GM19372 (cell line): ENCODE measurements around the gene MSTN.

ENCODE experiments used
- ATAC-seq: cut with Tn5 transposase; IDR thresholded peaks from one replicate; pipeline ENCODE4 v1.9.1; 2021; ENCODE audit warnings: mild to moderate bottlenecking, low read depth, moderate library complexity; ENCODE audit not compliant: unreplicated experiment

MSTN gene

DNA sequence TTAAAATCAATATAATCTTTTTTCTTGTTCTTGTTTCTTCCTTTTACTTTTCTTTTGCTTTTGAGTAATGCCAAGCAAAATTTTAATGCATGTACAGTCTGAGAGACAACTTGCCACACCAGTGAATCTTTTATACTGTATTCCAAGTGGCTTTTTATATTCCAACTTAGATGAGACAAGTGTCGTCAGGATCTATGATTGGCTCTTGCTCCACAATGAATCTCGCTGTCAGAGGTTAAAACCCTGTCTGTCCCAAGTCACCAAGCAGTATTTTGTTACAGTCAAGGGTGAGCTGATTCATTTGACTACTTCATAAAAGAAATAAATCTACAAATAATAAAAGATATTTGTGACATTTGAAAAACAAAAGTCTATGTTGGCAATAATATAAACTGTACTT is at the start of gene MSTN:
MSTN (minus strand) TSS at position 129 of the 400 bp plus-strand sequence. CDS start 133 bp downstream, outside the sequence.
- ATAC-seq: no peak

DNA sequence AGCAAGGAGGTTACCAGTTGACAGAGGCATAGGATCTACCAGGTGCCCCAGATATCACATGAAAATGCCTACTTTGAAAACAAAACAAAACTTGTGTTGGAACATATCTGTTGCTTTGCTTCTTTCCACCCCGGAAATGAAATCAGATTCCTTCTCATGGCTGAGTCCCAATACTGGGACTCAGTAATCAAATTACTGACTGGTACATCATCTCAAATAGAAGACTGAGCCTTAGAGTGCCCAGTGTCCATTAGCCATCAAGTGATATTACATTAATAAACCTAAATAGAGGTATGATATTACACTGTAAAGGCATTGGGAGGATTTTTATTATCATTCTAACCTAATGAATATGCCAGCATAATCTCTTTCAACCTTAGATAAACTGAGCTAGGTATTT is 48.6 kb upstream of the MSTN start:
- no peak for ATAC-seq

DNA sequence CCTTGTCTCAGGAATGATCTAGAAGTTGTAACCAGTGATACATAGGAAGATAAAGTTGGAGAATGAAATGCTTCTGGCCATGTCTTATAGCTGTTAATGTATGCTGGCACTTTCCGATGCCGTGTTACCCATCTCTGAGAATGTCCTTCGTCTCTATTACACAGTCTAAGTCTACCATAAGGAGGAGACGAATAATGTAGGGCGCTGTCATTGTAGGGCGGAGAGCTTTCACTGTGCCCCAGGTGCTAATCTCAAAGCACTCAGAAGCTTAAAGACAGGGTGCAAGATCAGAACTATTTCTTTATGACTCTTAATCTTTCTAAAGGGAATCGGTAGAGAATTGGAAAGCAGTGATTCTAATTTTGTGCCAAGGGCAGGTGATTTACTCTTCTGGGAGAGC is 48.2 kb upstream of the MSTN start:
- no peak for ATAC-seq

DNA sequence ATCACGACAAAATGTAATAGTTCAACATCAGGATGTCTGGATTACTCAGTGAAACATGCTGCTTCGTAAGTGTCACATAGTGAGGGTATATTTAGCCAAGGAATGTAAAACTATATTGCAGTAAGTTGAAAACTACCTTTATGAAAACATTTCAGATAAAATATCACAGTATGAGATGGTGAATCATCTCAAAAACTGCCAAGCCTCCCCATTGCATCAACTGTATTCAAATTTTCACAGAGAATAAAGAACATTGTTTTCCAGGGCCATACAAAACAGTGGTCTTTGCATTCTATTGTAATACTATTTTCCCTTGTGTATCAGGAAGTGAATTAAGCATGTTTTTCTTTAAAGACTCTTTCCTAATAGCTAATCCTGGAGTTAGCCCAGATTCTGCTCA is 47.6 kb upstream of the MSTN start:
- ATAC-seq: no peak

DNA sequence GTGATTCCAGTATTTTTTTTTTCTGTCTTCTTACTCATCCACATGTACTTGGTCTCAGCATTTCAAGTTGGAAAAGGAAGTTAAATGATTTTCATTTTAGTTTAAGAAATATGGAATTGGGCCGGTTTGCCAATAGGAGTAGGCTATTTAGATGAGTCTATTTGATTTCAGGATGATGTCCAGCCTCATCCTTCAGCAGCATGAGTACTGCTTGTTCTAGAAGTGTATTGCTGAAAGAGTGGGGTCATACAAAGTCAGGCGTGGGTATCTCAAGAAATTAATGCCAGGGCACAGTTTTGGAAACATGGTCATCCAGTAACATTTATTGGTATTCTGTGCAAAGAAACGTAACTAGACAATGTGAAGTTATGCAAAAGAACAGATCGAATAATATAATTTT is 44.9 kb upstream of the MSTN start:
- ATAC-seq: no peak

DNA sequence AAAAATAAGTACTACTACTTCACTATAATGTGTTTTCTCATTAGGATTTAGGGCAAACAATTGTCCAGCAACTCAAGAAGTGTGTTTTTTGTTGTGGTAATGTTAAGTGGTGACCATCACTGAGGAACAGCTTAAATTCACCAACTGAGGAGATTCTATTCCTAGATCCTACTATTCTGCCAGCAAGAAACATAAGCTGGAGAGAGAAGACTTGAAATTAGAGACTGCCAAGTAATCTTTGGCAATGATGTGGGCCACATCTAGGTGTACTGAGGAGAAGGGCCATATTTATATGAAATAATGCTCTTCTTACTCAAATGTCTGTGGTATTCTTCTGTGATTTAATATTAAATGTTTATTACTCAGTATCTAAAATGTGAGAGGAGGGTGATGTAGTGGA is 44.3 kb upstream of the MSTN start:
- ATAC-seq: no peak

DNA sequence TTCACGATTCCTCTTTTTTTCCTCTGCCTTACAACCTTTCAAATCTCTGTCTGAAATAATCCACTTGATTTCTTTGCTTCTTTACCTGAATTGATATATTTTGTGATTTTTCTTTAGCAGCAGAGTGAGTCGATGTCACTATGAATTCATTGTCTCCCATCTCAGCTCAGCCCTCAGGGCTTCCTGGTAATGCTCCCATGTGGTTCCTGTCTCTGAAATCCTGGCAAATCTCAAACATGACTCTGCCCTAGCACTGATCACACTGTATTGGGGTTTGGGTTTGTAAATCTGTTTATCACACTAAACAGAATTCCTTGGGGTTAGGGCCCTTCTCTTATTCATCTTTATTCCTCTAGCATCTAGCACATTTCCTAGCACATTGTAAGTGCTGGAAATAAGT is 43.0 kb upstream of the MSTN start:
- ATAC-seq: no peak

DNA sequence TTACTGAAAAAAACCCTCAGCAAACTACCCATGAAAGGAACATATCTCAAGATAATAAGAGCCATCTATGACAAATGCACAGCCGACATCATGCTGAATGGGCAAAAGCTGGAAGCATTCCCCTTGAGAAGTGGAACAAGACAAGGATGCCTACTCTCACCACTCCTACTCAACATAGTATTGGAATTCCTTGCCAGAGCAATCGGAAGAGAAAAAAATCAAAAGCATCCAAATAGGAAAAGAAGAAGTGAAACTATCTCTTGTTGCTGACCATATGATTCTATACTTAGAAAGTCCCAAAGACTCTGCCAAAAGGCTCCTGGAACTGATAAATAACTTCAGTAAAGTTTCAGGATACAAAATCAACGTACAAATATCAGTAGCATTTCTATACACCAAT is 40.6 kb upstream of the MSTN start:
- no peak for ATAC-seq

DNA sequence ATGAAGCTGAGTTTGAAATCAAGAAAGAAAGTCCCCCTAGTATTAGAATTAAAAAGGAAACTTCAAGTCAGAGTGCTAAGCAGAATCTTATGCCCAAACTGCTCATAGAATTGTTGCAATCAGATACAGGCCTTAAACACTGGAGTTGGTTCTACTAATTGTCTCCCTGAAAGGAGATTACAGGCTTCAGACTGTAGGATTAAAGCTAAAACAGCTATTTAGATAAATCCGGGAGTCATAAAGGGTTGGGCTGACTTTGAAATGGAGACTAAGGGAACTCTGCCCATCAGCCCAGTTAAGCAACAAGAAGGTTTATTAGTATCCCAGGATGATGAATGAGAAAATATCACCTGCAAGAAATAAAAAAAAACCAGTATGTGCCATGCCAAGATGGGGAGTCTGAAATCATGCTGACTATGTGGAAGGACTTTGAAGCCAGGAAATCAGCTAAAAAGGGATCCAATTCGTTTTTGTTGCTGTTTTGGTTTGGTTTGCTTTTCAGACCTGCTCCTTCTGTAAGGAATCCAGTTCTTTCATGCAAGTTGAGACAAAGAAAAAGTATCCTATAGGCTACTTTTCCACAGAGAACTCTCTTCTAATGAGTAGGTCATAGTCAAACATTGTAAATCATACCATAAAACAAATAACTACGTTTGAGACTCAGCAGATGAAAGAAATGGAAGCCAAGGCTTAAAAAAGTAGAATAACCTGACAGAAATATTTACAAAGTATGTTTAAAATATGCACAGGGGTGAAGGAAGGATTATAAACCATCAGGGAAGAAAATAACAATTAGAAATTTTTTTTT is 37.6 kb upstream of the MSTN start:
- ATAC-seq: no peak

DNA sequence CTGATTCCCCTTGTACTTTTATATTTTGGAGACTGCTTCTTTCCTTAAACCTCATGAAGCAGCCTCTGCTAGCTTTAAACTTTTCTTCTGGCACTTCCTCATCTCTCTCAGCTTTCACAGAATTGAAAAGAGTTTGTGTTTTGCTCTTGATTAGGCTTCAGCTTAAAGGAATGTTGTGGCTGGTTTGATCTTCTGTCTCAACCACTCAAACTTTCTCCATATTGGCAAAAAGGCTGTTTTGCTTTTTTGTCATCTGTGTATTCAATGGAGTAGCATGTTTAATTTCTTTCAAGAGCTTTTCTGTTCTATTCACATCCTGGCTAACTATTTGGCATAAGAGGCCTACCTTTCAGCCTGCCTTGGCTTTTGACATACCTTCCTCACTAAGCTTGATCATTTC is 36.3 kb upstream of the MSTN start:
- ATAC-seq: no peak

DNA sequence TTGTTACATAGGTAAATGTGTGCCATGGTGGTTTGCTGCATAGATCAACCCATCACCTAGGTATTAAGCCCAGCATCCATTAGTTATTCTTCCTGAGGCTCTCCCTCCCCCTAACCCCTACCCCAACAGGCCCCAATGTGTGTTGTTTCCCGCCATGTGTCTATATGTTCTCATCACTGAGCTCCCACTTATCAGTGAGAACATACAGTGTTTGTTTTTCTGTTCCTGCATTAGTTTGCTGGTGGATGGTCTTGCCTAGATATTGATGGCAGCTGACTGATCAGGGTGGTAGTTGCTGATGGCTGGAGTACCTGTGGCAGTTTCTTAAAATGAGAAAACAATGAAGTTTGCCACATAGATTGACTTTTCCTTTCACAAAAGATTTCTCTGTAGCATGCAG is 34.6 kb upstream of the MSTN start:
- no peak for ATAC-seq

DNA sequence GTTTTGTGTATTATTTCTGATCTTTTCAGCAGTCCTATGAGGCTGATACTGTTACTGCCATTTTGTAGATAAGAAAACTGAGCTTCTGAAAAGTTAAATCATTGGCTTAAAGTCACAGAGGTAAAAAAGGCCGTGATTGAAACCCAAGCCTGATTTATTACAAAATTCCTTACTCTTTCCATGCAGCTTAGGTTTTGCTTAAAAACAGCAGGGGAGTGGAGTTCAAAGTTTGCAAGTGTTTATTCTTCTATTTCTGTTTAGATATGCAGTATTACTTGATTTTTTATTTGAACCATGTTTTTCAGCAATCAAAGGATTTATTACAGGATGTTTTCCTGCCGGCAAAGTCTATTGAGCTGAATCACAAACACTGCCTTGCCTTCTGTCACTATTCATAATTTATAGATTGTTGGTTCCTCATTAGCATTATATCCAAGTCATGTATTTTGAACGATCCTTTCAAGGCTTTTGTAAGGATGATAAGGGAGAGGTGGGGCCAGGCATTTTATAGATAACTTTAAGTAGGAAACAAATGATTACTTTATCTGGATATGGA is 31.9 kb upstream of the MSTN start:
- no peak for ATAC-seq

DNA sequence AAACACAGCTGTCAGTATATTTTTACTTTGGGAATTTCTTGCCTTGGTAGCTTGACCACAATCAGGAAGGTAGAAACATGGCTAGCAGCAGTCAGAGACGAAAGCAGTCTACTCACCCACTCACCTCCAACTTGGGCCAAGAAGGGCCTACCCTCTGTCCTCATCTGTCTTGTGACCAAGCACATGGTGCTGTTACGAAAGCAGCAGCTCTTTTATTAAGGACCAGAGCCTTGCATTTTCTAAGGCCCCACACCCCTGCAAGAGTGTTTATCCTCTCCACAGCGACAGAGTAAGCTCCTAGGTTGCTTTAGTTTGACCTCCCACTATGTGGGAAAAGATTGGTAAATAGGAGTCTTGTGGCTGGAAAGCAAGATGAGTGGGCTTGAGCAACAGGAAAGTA is 31.3 kb upstream of the MSTN start:
- no peak for ATAC-seq

DNA sequence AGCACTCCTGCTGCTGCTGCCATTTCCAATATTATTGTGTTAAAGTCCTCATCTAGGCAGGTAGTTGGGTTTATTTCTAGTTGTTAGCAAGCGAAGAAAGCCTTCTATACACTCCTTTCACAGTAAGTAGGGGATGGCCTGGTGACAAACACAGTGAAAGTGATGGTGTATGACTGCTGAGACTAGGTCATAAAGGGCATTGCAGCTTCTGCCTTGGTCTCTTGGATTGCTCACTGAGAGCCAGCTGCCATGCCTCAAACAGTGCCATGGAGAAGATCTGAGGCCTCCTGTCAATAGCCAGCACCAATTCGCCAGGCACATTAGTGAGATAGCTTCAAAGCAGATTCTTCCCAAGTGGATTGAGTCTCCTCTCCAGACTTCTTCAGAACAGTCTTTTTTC is 27.6 kb upstream of the MSTN start:
- ATAC-seq: no peak

DNA sequence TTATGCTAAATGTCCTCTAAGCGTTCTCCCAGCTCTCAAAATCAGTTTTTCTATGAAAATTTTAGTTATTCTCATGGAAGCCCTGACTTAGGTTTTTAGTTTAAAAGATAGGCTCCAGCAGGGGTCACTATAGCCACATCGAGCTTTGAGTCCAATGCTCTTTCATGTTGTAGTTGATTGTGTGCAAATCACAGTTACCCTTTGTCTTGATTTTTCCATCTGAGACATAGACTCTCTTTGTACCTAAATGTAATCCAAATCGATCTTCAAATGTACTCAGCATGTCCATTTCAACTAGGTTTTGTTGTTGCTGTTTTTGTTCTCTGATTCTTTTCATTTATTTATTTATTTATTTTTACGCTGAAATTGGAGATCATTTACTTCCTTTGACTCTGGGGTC is 26.4 kb upstream of the MSTN start:
- peak; percentile 66 for ATAC-seq

DNA sequence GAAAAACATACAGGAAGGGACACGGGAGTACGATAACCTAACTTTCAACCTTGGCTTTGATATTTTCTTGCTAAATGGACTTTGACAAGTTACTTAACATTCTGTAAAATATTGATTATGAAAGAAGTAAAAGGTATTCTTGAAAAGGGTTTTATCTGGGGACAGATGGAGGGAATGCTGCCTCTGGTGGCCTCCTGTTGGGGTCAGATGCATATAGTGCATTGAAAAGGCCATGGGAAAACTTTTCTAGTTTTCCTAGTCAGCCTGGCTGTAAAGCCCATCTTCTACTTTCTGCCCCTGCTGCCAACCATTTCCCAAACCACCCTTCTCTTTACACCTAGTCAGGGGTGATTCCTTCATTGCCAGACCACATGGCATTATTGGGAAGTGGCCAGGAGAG is 22.2 kb upstream of the MSTN start:
- no peak for ATAC-seq

DNA sequence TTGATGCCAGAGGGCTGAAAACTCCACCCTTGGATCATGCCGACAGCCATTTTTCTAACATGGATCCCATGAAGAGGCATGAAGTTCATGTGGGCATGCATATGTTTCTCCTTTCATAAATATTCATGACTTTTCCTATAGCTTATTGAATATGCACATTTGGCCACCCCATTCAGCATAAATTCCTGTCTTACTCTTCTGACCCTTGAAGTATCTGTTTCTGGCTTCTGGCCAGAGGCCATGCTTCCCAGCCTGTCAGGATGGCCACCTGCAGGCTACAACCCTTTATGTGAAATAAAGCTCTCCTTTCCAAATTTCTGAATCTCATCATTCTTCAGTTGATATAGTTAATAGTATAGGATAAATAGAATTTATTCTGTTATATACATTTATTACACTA is 19.6 kb upstream of the MSTN start:
- no peak for ATAC-seq

DNA sequence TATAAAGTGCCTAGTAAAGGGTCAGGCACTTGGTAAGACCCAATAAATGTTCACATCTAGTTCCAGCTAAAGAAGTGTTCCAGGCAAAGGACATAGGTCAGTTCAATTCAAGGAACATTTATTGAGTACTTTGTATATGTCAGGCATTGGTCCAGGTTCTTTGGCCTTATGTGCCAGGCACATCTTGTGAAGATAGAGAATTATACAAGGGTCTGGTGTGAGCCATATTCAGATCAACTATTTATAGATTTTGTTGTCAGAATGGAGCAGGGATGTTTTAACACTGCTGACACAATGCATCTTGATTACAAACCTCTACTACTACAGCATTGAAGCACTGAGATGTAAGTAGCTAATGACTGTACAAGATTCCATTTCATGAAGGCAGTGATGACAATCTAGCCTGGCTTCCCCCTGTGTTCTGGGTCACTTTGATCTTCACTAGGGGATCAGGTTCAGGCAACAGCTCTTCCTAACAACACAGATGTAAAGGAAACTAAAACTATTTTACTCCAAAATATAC is 18.1 kb upstream of the MSTN start:
- ATAC-seq: no peak

DNA sequence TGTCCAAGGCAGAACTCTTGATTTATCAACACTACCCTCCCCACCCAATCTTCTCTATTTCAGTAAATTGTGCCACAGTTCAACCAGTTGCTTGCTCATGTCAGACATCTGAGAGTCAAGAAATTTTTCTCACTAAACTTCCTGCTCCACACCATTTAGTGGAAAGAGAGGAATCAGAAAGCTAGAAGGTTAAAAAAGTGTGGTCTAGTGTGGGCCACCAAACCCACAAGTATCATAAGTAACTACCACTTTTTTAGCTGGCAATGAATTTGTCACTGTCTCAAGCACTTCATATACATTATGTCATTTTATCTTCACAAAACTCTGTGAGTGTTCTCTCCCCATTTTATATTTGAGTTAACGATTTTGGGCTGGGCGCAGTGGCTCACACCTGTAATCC is 16.6 kb upstream of the MSTN start:
- ATAC-seq: no peak

DNA sequence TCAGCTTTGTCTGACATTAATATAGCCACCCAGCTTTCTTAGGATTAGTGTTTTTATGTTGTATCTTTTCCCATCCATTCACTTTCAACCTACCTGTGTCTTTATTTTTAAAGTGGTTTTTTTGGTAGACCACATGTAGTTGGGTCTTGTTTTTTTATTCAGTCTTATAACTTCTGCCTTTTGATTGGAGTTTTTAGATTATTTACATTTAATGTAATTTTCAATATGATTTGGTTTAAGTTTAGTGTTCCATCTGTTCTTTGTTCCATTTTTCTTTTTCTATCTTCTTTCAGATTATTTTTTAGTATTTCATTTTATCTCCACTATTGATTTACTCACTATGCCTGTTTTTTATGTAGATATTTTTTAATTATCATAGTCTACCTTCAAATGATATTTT is 13.1 kb upstream of the MSTN start:
- ATAC-seq: no peak

DNA sequence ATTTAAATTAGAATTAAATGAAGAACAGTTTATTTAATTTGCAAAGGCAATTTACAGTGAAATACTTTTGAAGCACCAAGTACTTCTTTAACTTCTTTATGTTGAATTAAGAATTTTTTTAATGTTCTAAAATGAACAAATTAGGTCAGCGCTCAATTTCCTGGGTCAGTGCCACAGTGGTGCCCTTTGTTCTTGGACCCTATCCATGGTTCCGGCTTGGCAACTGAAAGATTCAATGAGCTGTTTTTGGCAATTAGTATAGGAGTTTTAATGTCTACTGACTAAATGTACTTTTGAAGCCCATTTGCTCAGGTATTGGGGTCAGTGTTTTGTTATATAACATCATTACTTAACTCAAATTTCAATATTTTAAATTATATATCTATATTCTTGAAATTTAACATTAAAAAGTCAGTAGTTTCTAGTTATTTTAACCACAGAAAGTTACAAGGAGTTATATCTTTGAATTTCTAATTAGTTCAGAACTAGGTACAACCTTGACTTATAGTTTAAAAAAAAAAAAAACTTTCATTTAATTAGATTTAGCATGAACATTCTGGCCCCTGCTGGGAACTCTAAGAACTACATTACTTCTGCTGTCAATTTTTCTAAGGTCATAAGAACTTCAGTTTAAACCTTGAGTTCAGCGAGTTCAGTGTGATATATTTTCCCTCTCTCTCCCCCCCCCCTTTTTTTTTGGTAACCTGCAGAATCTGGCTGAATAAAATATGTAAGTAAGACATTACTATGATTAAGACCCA is 7.6 kb upstream of the MSTN start:
- ATAC-seq: no peak

DNA sequence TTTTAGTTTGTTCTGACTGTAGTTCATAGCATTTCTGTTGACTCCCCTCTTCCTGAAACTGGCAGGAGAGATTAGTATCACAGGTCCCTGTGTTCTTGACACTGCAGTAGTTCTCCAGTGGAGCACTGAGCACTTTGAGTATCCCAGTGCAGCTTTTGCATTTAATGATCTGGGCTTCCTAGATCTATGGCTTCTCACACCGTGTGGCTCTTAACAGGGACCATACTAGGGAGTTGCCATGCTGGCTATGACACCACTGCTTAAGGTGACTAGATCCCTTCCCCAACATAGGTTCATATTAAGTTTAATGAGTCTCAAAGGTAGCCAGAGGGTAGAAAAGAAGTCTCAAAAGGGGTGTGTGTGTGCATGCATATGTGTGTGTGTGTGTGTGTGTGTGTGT is 6.2 kb upstream of the MSTN start:
- ATAC-seq: no peak
